Activated CD8-positive, alpha-beta memory T cell treated with anti-CD3 and anti-CD28 coated beads for 48 hours (primary cell): ENCODE results near the gene SMIM3.
"Not testable (repeated sequence)": the region's sequence is repeated elsewhere in the genome, so short reads cannot be mapped to it uniquely, and the experiment has no call there.

Experiments
- DNase-seq, 3 experiments: peaks; one replicate each; pipeline ENCODE4 v3.0.0-alpha.2; 2020; ENCODE audit warnings: low read depth in 2 of 3, low spot score in 2 of 3

SMIM3 gene

GRCh38 chr5:150793423-150793888 is 14.9 kb downstream of the SMIM3 start:
- DNase-seq: not testable (repeated sequence)

- DNase-seq: no peak
Observed at GRCh38 chr5:150794927-150795326, 16.4 kb downstream of the SMIM3 start.

- DNase-seq: no peak
Observed at GRCh38 chr5:150797384-150797783, 18.8 kb downstream of the SMIM3 start.

- DNase-seq: no peak
Observed at GRCh38 chr5:150801117-150801927, 22.8 kb downstream of the SMIM3 start.

- no peak for DNase-seq
Observed at GRCh38 chr5:150804388-150804787, 25.8 kb downstream of the SMIM3 start.

- DNase-seq: no peak
Observed at GRCh38 chr5:150809363-150809762, 30.8 kb downstream of the SMIM3 start.

DNA sequence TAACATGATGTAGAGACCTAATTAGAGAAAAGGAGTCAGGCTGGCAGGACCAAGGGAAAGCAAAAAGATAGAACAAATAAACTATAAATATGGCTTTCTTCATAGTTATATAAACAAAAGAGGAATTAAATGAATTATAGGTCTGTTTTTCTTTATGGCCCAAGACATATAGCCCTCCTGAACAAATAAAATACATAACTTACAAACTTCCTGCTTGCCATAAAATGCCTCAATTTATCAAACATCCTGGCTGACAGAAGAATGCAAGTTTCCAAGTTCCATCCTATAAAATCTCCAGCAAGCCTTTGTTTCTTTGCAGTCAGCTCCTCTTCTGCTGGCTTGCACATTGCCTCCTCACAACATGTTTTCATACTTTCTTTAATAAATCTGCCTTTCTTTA is 36.5 kb downstream of the SMIM3 start:
- no peak for DNase-seq

GRCh38 chr5:150816946-150817345 is 38.4 kb downstream of the SMIM3 start:
- DNase-seq: no peak

DNA sequence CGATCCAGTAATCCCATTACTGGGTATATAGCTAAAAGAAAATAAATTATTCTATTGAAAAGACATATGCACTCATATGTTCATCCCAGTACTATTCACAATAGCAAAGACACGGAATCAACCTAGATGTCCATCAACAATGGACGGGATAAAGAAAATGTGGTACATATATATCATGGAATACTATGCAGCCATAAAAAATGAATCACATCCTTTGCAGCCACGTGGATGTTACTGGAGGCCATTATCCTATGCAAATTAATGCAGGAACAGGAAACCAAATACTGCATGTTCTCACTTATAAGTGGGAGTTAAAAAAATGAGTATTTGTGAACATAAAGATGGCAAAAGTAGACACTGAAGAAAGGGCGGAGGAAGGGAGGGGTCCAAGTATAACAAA is 51.2 kb downstream of the SMIM3 start:
- DNase-seq: no peak

- not testable (repeated sequence) for DNase-seq
Observed at GRCh38 chr5:150831821-150832220, 53.3 kb downstream of the SMIM3 start.

- no peak for DNase-seq
Observed at GRCh38 chr5:150836064-150836463, 57.5 kb downstream of the SMIM3 start.

GRCh38 chr5:150836703-150837102 is 58.1 kb downstream of the SMIM3 start:
- DNase-seq: no peak

- DNase-seq: not testable (repeated sequence)
Observed at GRCh38 chr5:150845185-150845859, 66.8 kb downstream of the SMIM3 start.

DNA sequence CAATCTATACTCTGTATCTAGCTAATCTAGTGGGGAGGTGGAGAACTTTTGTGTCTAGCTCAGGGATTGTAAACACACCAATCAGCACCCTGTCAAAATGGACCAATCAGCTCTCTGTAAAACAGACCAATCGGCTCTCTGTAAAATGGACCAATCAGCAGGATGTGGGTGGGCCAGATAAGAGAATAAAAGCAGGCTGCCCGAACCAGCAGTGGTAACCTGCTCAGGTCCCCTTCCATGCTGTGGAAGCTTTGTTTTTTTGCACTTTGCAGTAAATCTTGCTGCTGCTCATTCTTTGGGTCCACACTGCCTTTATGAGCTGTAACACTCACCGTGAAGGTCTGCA is 67.7 kb downstream of the SMIM3 start, which contains the start of gene IRGM:
Gene IRGM, plus strand, starts transcription at position 214 of the 346 bp plus-strand sequence. CDS start 1,603 bp downstream, outside the sequence.
- peak in 1 of 3 experiments; percentile 4 for DNase-seq
